SU-DHL-6 (cell line): ENCODE results near the gene CTPS2.
"Not testable (repeated sequence)": the region's sequence is repeated elsewhere in the genome, so short reads cannot be mapped to it uniquely, and the experiment has no call there.

Source experiments
- H2AFZ ChIP-seq: fragments of 200-600 bp; sonication (generic); 2 replicates; pipeline ENCODE4 v1.6.1; 2014; ENCODE audit warnings: low read depth, mild to moderate bottlenecking, moderate library complexity, mixed read lengths, antibody characterized with exemption, low read length; ENCODE audit not compliant: severe bottlenecking
- H3F3A ChIP-seq: fragments of 200-600 bp; shearing (Covaris generic); 2 replicates; pipeline ENCODE4 v1.6.0; 2016; ENCODE audit warnings: antibody characterized with exemption, mild to moderate bottlenecking; ENCODE audit not compliant: insufficient read depth
- H3K27ac ChIP-seq: fragments of 200-600 bp; sonication (generic); 2 replicates; pipeline ENCODE4 v1.5.1; 2016; ENCODE audit warnings: low read depth, mild to moderate bottlenecking, low read length, moderate library complexity, mixed read lengths
- H3K27me3 ChIP-seq: fragments of 200-600 bp; sonication (generic), shearing (Covaris generic); 2 replicates; pipeline ENCODE4 v1.6.0; 2014; ENCODE audit warnings: mild to moderate bottlenecking, low read length
- H3K36me3 ChIP-seq: fragments of 200-600 bp; sonication (generic); 2 replicates; pipeline ENCODE4 v1.6.1; 2014; ENCODE audit warnings: mild to moderate bottlenecking, low read length, mixed read lengths
- H3K4me2 ChIP-seq: fragments of 300-600, 200-600 bp; shearing (Covaris generic), sonication (generic); 2 replicates; pipeline ENCODE4 v1.6.0; 2014; ENCODE audit warnings: low read length, low read depth, mild to moderate bottlenecking; ENCODE audit not compliant: poor library complexity, severe bottlenecking
- H3K4me3 ChIP-seq: fragments of 200-600 bp; sonication (generic); 2 replicates; pipeline ENCODE4 v1.5.1; 2014; ENCODE audit warnings: antibody characterized with exemption, low read length, mild to moderate bottlenecking, mixed read lengths; ENCODE audit not compliant: insufficient read depth, poor library complexity, severe bottlenecking
- H3K79me2 ChIP-seq: fragments of 200-600 bp; sonication (generic); 2 replicates; pipeline ENCODE4 v1.6.1; 2014; ENCODE audit warnings: mild to moderate bottlenecking, low read length, moderate library complexity; ENCODE audit not compliant: insufficient read depth
- H3K9ac ChIP-seq: fragments of 200-600 bp; sonication (generic); 2 replicates; pipeline ENCODE4 v1.7.0; 2014; ENCODE audit warnings: mild to moderate bottlenecking, low read length
- H3K9me2 ChIP-seq: fragments of 200-600 bp; sonication (generic); replicated peaks from 2 replicates; pipeline ENCODE4 v1.6.1; 2014; ENCODE audit warnings: low read length; ENCODE audit not compliant: insufficient read depth
- H3K9me3 ChIP-seq: fragments of 200-600 bp; sonication (generic); 2 replicates; pipeline ENCODE4 v1.6.1; 2014; ENCODE audit warnings: low read length, mixed read lengths; ENCODE audit not compliant: insufficient read depth
- H4K20me1 ChIP-seq: fragments of 200-600 bp; sonication (generic); 2 replicates; pipeline ENCODE4 v1.6.1; 2014; ENCODE audit warnings: low read depth, mild to moderate bottlenecking, antibody characterized with exemption, low read length, moderate library complexity, mixed read lengths
- EZH2phosphoT487 ChIP-seq: fragments of 200-600 bp; sonication (generic), shearing (Covaris generic); conservative IDR thresholded peaks from 2 replicates; pipeline ENCODE4 v1.6.1; 2018; ENCODE audit warnings: mild to moderate bottlenecking, antibody characterized with exemption, low read length, moderate library complexity, mixed read lengths
- TF ChIP-seq, protein P1 (sequence below): fragments of 200-600 bp; sonication (generic); IDR thresholded peaks from one replicate; pipeline ENCODE4 v1.5.1; 2017; ENCODE audit warnings: antibody characterized with exemption, mild to moderate bottlenecking, low read length, moderate library complexity; ENCODE audit not compliant: insufficient read depth, poor library complexity, severe bottlenecking

Gene CTPS2

DNA sequence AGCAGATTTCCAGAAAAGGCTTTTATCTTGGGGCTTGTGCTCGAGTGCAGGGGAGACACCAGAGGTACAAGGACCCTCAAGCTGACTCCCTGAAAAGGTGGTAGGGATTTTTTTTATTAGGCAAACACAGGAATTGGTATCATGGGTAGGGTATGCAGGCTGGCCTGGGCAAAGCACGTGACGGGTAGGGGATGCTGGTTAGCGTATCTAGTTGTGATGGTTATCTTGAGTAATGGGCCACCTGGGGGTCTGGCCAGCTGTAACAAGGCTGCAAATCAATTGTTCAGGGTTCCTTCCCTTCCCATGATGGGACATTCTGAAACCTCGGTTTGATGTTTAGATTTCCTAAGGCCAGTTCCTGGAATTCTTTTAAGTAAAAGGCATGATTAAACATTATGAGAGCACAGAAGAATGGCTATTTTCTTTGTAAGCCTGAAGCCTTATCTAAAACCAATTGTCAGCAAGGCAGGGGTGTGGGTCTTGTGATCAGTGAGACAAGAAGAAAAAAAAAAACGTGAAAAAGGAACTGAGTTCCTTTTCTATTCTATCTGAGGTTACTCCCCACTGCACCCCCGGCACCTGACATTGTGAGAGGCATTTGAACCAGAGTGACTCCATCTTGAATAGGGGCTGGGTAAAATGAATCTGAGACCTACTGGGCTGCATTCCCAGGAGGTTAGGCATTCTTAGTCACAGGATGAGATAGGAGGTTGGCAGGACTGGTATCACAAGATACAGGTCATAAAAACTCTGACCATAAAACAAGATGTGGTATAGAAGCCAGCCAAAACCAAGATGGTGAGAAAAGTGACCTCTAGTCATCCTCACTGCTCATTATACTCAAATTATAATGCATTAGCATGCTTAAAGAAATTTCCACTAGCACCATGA lies 126.7 kb downstream of the CTPS2 start:
- TF ChIP-seq, protein P1, sequence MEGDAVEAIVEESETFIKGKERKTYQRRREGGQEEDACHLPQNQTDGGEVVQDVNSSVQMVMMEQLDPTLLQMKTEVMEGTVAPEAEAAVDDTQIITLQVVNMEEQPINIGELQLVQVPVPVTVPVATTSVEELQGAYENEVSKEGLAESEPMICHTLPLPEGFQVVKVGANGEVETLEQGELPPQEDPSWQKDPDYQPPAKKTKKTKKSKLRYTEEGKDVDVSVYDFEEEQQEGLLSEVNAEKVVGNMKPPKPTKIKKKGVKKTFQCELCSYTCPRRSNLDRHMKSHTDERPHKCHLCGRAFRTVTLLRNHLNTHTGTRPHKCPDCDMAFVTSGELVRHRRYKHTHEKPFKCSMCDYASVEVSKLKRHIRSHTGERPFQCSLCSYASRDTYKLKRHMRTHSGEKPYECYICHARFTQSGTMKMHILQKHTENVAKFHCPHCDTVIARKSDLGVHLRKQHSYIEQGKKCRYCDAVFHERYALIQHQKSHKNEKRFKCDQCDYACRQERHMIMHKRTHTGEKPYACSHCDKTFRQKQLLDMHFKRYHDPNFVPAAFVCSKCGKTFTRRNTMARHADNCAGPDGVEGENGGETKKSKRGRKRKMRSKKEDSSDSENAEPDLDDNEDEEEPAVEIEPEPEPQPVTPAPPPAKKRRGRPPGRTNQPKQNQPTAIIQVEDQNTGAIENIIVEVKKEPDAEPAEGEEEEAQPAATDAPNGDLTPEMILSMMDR, result no peak
- no peak for TF ChIP-seq EZH2phosphoT487
- H3K9ac ChIP-seq, result no peak overlapping the region
- no peaks in the 10 kb centered on the region for H4K20me1 ChIP-seq
- H3K27ac ChIP-seq, result no peak overlapping the region
- H3K79me2 ChIP-seq, result no peaks in the 10 kb centered on the region
- no peaks in the 10 kb centered on the region for H3K9me2 ChIP-seq
- no peaks in the 10 kb centered on the region for H3K27me3 ChIP-seq
- no peaks in the 10 kb centered on the region for H3F3A ChIP-seq
- H2AFZ ChIP-seq, result no peak overlapping the region
- no peaks in the 10 kb centered on the region for H3K36me3 ChIP-seq
- no peaks in the 10 kb centered on the region for H3K9me3 ChIP-seq
- H3K4me2 ChIP-seq, result no peak overlapping the region
- H3K4me3 ChIP-seq, result no peak overlapping the region

DNA sequence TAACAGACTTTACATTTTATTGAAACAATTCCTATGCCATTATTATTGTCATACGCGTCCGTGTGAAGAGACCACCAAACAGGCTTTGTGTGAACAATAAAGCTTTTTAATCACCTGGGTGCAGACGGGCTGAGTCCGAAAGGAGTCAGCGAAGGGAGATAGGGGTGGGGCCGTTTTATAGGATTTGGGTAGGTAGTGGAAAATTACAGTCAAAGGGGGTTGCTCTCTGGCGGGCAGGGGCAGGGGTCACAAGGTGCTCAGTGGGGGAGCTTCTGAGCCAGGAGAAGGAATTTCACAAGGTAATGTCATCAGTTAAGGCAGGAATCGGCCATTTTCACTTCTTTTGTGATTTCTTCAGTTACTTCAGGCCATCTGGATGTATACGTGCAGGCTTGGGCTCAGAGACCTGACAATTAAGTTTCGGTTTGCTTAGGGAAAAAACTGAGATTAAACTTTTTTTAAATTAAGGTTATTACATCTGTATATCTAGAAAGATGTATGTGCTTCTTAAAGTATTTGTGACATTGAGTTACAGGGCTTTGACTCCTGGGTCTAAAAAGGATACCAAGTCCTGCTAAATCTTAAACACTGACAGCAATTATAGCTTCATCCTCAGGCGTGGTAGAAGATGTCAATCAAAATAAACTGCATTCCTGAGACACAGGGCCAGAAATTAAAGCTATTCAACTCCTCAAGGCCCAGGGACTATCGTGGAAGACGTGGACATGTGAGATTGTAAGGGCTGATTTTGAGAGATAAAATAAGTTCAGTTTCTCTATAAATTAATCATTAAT lies 132.3 kb downstream of the CTPS2 start:
- H3K36me3 ChIP-seq, H3K4me3 ChIP-seq, H4K20me1 ChIP-seq, H3K9me3 ChIP-seq, H3K4me2 ChIP-seq, H3K27ac ChIP-seq, H3K27me3 ChIP-seq, H3F3A ChIP-seq, H2AFZ ChIP-seq, H3K9ac ChIP-seq, H3K9me2 ChIP-seq, H3K79me2 ChIP-seq: not testable (repeated sequence)

DNA sequence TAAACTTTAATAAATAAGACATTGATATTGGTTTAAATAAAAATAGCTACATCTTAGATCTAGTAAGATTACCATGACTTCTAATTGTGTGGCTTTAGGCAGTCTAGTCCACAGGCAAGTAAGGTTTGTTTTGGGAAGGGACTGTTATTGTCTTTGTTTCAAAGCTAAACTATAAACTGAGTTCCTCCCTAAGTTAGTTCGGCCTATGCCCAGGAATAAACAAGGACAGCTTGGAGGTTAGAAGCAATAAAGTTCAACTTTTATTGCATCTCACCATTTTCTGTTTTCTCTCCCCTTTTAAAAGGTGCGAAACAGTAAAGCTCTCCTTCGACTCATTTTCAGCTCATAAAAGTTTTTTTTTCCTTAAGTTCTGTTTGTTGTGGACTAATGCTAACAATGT lies 133.0 kb downstream of the CTPS2 start:
- Histone ChIP-seq H2AFZ (no peak overlapping the region), H3K9ac (no peak overlapping the region), H3K27me3 (no peaks in the 10 kb centered on the region), H3K9me3 (no peaks in the 10 kb centered on the region), H3K36me3 (no peaks in the 10 kb centered on the region), H3K4me2 (no peak overlapping the region), H4K20me1 (no peaks in the 10 kb centered on the region), H3F3A (no peaks in the 10 kb centered on the region), H3K27ac (no peak overlapping the region), H3K4me3 (no peak overlapping the region), H3K9me2 (no peaks in the 10 kb centered on the region), H3K79me2 (no peaks in the 10 kb centered on the region)
- TF ChIP-seq, protein P1, result no peak
- TF ChIP-seq EZH2phosphoT487, result no peak

DNA sequence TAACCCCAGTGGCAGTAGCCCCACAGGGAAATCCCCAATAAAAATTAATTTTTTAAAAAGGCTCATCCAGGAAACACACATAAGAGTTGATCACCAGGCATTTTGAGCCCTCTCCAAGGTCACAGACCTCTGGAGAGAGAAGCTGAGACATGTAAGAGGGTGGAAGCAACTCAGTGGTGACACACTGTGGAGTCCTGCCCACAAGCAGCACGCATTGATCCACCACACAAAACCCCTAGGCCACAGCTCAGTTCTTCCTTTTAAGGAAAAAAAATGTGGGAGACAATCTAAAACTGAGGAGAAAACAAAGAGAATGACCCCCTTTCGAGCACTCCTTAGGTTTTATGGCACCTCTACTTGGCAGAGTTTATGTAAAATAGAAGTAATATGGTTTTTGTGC lies 134.3 kb downstream of the CTPS2 start:
- Histone ChIP-seq H3K27me3 (no peaks in the 10 kb centered on the region), H3K4me3 (no peak overlapping the region), H3K36me3 (no peaks in the 10 kb centered on the region), H3K9me3 (no peaks in the 10 kb centered on the region), H3K9ac (no peak overlapping the region), H2AFZ (no peak overlapping the region), H4K20me1 (no peaks in the 10 kb centered on the region), H3K9me2 (no peaks in the 10 kb centered on the region), H3K27ac (no peak overlapping the region), H3K79me2 (no peaks in the 10 kb centered on the region), H3K4me2 (no peak overlapping the region), H3F3A (no peaks in the 10 kb centered on the region)
- TF ChIP-seq EZH2phosphoT487, result no peak
- TF ChIP-seq, protein P1, result no peak
